HepG2 (cell line): ENCODE results near the gene ATG7. TPM values are rescaled to one million over a fixed set of nuclear protein-coding genes. Genes with fewer than 3 reads are reported as not detected.

ENCODE experiments used
- ATAC-seq: fragments of 200-7000 bp; cut with Tn5 transposase; 3 replicates; pipeline ENCODE4 v1.9.1; 2020; ENCODE audit warnings: mild to moderate bottlenecking, moderate library complexity
- BruUV-seq: library from RNA; stranded (reverse); fragments of 400-500 nt; replicated peaks from 2 replicates; lab custom pipeline; 2021; lab: Mats Ljungman, UMichigan
- CTCF ChIA-PET: fragments of 300-600 bp; formaldehyde crosslinking; extraction: SDS; loops from one replicate; lab custom pipeline; 2021; ENCODE audit warnings: low total read pairs, inconsistent platforms, low intra/inter-chr PET ratio; lab: Yijun Ruan, JAX
- POLR2A ChIA-PET: fragments of 350-600 bp; sonication (Branson Sonifier 250); formaldehyde crosslinking; loops from one replicate; lab custom pipeline; 2020; ENCODE audit warnings: antibody characterized with exemption, inconsistent platforms; lab: Yijun Ruan, JAX
- DNase-seq: peaks from one replicate; pipeline ENCODE4 v3.0.0-alpha.2; 2015; ENCODE audit warnings: low spot score
- FAIRE-seq: peaks from 3 replicates; lab custom pipeline; 2011; peaks lifted over from hg19 to GRCh38; lab: Jason Lieb, UNC
- H2AFZ ChIP-seq: one replicate; pipeline ENCODE4 v1.6.1; 2011; ENCODE audit warnings: low read length, inconsistent platforms
- H3K27ac ChIP-seq: fragments of 300-600 bp; 3 replicates; pipeline ENCODE4 v1.8.0; 2011; ENCODE audit warnings: mixed run types, mild to moderate bottlenecking, mixed read lengths, low read length, inconsistent platforms; ENCODE audit not compliant: insufficient read depth; ENCODE audit errors: extremely low read length
- H3K27me3 ChIP-seq, 2 experiments: fragments of 200-600 bp in 1 of 2; 2 replicates in 1 of 2; 3 replicates in 1 of 2; pipeline versions ENCODE4 v1.6.0 to v1.8.0; 2011; ENCODE audit warnings: low read length in 2 of 2, mild to moderate bottlenecking in 2 of 2, moderate library complexity in 2 of 2, inconsistent platforms in 1 of 2; ENCODE audit not compliant: insufficient read depth in 2 of 2, control insufficient read depth in 1 of 2
- H3K36me3 ChIP-seq, 2 experiments: fragments of 200-600 bp in 1 of 2; replicated peaks in 1 of 2; 2 replicates in 1 of 2; 3 replicates in 1 of 2; pipeline versions ENCODE4 v1.5.1 to v1.8.0; 2011; ENCODE audit warnings: low read length in 2 of 2, inconsistent platforms in 1 of 2; ENCODE audit not compliant: insufficient read depth in 2 of 2, control insufficient read depth in 1 of 2
- H3K4me1 ChIP-seq: 2 replicates; pipeline ENCODE4 v1.5.1; 2012; ENCODE audit warnings: low read length, inconsistent platforms; ENCODE audit not compliant: insufficient read depth
- H3K4me2 ChIP-seq: 2 replicates; pipeline ENCODE4 v1.6.0; 2011; ENCODE audit warnings: low read depth, low read length, inconsistent platforms
- H3K4me3 ChIP-seq, 3 experiments: fragments of 200-600 bp in 1 of 3; sonication (generic), shearing (Covaris generic) in 1 of 3; replicated peaks in 1 of 3; 2 replicates each; pipeline ENCODE4 v1.5.1; 2011 to 2016; ENCODE audit warnings: low read length in 3 of 3, inconsistent platforms in 2 of 3, low read depth in 2 of 3, mild to moderate bottlenecking in 2 of 3, control low read depth in 1 of 3, mixed read lengths in 1 of 3; ENCODE audit not compliant: insufficient read depth in 1 of 3
- H3K79me2 ChIP-seq: one replicate; pipeline ENCODE4 v1.6.1; 2011; ENCODE audit warnings: low read length, inconsistent platforms; ENCODE audit not compliant: insufficient read depth
- H3K9ac ChIP-seq: 2 replicates; pipeline ENCODE4 v1.6.0; 2011; ENCODE audit warnings: mild to moderate bottlenecking, low read depth, low read length, inconsistent platforms; ENCODE audit not compliant: insufficient read depth
- H3K9me3 ChIP-seq: 2 replicates; pipeline ENCODE4 v1.5.1; 2012; ENCODE audit warnings: mild to moderate bottlenecking, low read length
- H4K20me1 ChIP-seq: 2 replicates; pipeline ENCODE4 v1.6.0; 2011; ENCODE audit warnings: inconsistent platforms, mild to moderate bottlenecking, low read length, moderate library complexity; ENCODE audit not compliant: insufficient read depth
- ADNP ChIP-seq: sonication (generic); formaldehyde crosslinking; IDR thresholded peaks from 2 replicates; pipeline ENCODE4 v1.4.0; 2020; ENCODE audit warnings: missing genetic modification reagents
- AKNA ChIP-seq: sonication (generic); formaldehyde crosslinking; IDR thresholded peaks from 2 replicates; pipeline ENCODE4 v1.4.0; 2020; ENCODE audit warnings: missing genetic modification reagents, borderline replicate concordance
- CHCHD3 ChIP-seq: sonication (generic); formaldehyde crosslinking; IDR thresholded peaks from 2 replicates; pipeline ENCODE4 v1.8.0; 2022; ENCODE audit warnings: mild to moderate bottlenecking, missing genetic modification reagents, moderate library complexity
- FOXP1 ChIP-seq, 2 experiments: fragments of 450-650 bp in 1 of 2; IDR thresholded peaks; 2 replicates each; pipeline ENCODE4 v1.6.1; 2017 to 2018; ENCODE audit warnings: antibody characterized with exemption in 1 of 2
- JARID2 ChIP-seq: sonication (generic); formaldehyde crosslinking; IDR thresholded peaks from 2 replicates; pipeline ENCODE4 v1.8.1; 2023; ENCODE audit warnings: missing genetic modification reagents, inconsistent platforms; ENCODE audit not compliant: insufficient replicate concordance
- NFE2L1 ChIP-seq: sonication (generic); formaldehyde crosslinking; IDR thresholded peaks from 2 replicates; pipeline ENCODE4 v1.4.0; 2020; ENCODE audit warnings: missing genetic modification reagents, mild to moderate bottlenecking, borderline replicate concordance
- PATZ1 ChIP-seq: sonication (generic); formaldehyde crosslinking; IDR thresholded peaks from 2 replicates; pipeline ENCODE4 v1.4.0; 2020; ENCODE audit warnings: missing genetic modification reagents
- SOX13 ChIP-seq, 3 experiments: fragments of 450-650 bp in 1 of 3; sonication (generic) in 1 of 3; formaldehyde crosslinking in 1 of 3; IDR thresholded peaks in 2 of 3; conservative IDR thresholded peaks in 1 of 3; 2 replicates each; pipeline versions ENCODE4 v1.5.0 to v1.6.1; 2016 to 2020; ENCODE audit warnings: antibody characterized with exemption in 1 of 3, mild to moderate bottlenecking in 1 of 3, missing compliant biosample characterization in 1 of 3, missing genetic modification reagents in 1 of 3, moderate library complexity in 1 of 3
- SP140L ChIP-seq: sonication (generic); formaldehyde crosslinking; IDR thresholded peaks from 2 replicates; pipeline ENCODE4 v1.4.0; 2020; ENCODE audit warnings: missing genetic modification reagents, borderline replicate concordance
- SSRP1 ChIP-seq: IDR thresholded peaks from 2 replicates; pipeline ENCODE4 v1.6.1; 2016; ENCODE audit warnings: control low read depth
- TBX2 ChIP-seq: sonication (generic); formaldehyde crosslinking; IDR thresholded peaks from 2 replicates; pipeline ENCODE4 v1.5.0; 2020; ENCODE audit warnings: missing genetic modification reagents, mild to moderate bottlenecking, borderline replicate concordance
- TCF12 ChIP-seq, 2 experiments: fragments of 450-650 bp in 1 of 2; sonication (generic) in 1 of 2; formaldehyde crosslinking in 1 of 2; IDR thresholded peaks; 2 replicates each; pipeline versions ENCODE4 v1.6.1 to v1.8.0; 2017 to 2022; ENCODE audit warnings: antibody characterized with exemption in 1 of 2, mild to moderate bottlenecking in 1 of 2, missing genetic modification reagents in 1 of 2, moderate library complexity in 1 of 2
- ZNF329 ChIP-seq: sonication (generic); formaldehyde crosslinking; IDR thresholded peaks from 2 replicates; pipeline ENCODE4 v1.9.0; 2021; ENCODE audit warnings: low read depth, mild to moderate bottlenecking, missing genetic modification reagents
- ZNF460 ChIP-seq: sonication (generic); formaldehyde crosslinking; IDR thresholded peaks from 2 replicates; pipeline ENCODE4 v1.5.1; 2020; ENCODE audit warnings: missing genetic modification reagents, mild to moderate bottlenecking, borderline replicate concordance
- ZNF709 ChIP-seq: sonication (generic); formaldehyde crosslinking; IDR thresholded peaks from 2 replicates; pipeline ENCODE4 v1.5.0; 2020; ENCODE audit warnings: mild to moderate bottlenecking, missing genetic modification reagents
- ZNF777 ChIP-seq: sonication (generic); formaldehyde crosslinking; IDR thresholded peaks from 2 replicates; pipeline ENCODE4 v1.4.0; 2020; ENCODE audit warnings: missing genetic modification reagents
- WGBS: methylation state at CpG from one replicate; pipeline ENCODE4 v1.1.6; 2017; ENCODE audit warnings: low lambda C conversion rate; 5-methylcytosine and 5-hydroxymethylcytosine counted together
- in situ Hi-C: cut with HindIII; loops from 2 replicates; pipeline ENCODE4 v1.10.0; 2017; ENCODE audit warnings: low pct_unique_long_range_greater_than_20kb; ENCODE audit not compliant: extremely low pct_ligation_motif_present
- intact Hi-C: fragments of 100-400 bp; cut with micrococcal nuclease; formaldehyde crosslinking; loops from one replicate; pipeline ENCODE4 v1.10.0; 2022; ENCODE audit not compliant: unreplicated experiment
- polyA plus RNA-seq, 8 experiments: library from polyadenylated mRNA; depleted of rRNA in 3 of 8; stranded (reverse) in 7 of 8; unstranded in 1 of 8; fragments of >200 nt; fragmentation: Illumina TruSeq in 4 of 8; extraction: Trizol in 4 of 8; gene quantifications; 2 replicates each; pipeline versions ENCODE4 v1.2.1 to v1.2.3, GENCODE V29; 2011 to 2016; ENCODE audit warnings: low read depth in 4 of 8, missing spikeins in 1 of 8, mixed read lengths in 1 of 8; ENCODE audit not compliant: insufficient read depth in 1 of 8
- total RNA-seq, 5 experiments: library from RNA; depleted of rRNA; stranded (reverse); fragments of >200 nt; fragmentation: Illumina TruSeq; extraction: Trizol; gene quantifications; 2 replicates each; pipeline ENCODE4 v1.2.3, GENCODE V29; 2016; ENCODE audit warnings: low read depth in 1 of 5

The ATG7 gene
- total and polyA plus RNA-seq, 2 of the 13 experiments (the other 11 are each of a cell fraction or from before 2014, with no cell fraction given), result 7.8 to 22.1 TPM

DNA sequence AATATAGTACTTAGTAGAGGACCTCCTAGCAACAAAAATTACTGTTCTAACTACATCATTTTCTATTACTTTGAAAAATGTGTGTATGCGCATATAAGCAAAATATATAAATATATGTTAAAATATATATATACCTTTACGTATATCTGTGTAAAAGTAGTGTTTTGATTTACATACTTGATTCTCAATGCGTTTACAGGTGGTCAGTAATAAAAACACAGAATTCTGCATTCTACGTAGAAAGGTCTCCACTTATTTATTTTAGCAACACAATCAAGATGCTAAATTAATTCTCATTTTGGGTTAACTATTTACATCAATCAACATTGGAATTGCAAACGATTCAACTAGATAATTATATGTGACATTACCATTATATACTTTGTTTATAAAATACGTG lies 158.0 kb downstream of the ATG7 start:
- intact Hi-C loops, result no loop called here
- no peak for ATAC-seq

More for the DNA sequence above, 158.0 kb downstream of the ATG7 start:
- H3K9me3 ChIP-seq, result no peaks in the 10 kb centered on the region
- H4K20me1 ChIP-seq, result no peaks in the 10 kb centered on the region
- no peaks in the 10 kb centered on the region for H3K27me3 ChIP-seq
- FAIRE-seq (no peak), DNase-seq (no peak)
- ChIA-PET POLR2A (no interaction called here), CTCF (no interaction called here)
- no peak overlapping the region for H3K27ac ChIP-seq
- TF ChIP-seq AKNA (no peak), NFE2L1 (CRISPR knock-in tag) (no peak), CHCHD3 (CRISPR knock-in tag) (no peak), ZNF460 (no peak), ZNF329 (CRISPR knock-in tag) (no peak), SOX13 (IDR thresholded peaks at IDR 0.05) (no peak), SOX13 (CRISPR knock-in tag; conservative IDR thresholded peaks at IDR 0.05 in 1 of 2, IDR thresholded peaks at IDR 0.05 in 1 of 2) (no peak), SSRP1 (no peak), TBX2 (no peak), ZNF709 (CRISPR knock-in tag) (no peak), TCF12 (IDR thresholded peaks at IDR 0.05) (no peak), TCF12 (CRISPR knock-in tag; IDR thresholded peaks at IDR 0.05) (no peak), PATZ1 (CRISPR knock-in tag) (no peak), ZNF777 (no peak), SP140L (no peak), FOXP1 (IDR thresholded peaks at IDR 0.05) (no peak), FOXP1 (CRISPR knock-in tag; IDR thresholded peaks at IDR 0.05) (no peak), JARID2 (CRISPR knock-in tag) (no peak), ADNP (CRISPR knock-in tag) (no peak)
- in situ Hi-C loops, result no loop called here
- H3K9ac ChIP-seq, result no peak overlapping the region
- BruUV-seq, result no TSS peak
- H3K4me1 ChIP-seq, result no peaks in the 10 kb centered on the region
- no peaks in the 10 kb centered on the region for H3K36me3 ChIP-seq
- no peak overlapping the region for H3K4me3 ChIP-seq
- 87% methylated on average over 6 of the region's 6 CpGs for WGBS
- H3K4me2 ChIP-seq, result no peak overlapping the region
- no peak overlapping the region for H2AFZ ChIP-seq
- no peaks in the 10 kb centered on the region for H3K79me2 ChIP-seq
